Neural cell (in vitro differentiated cells): ENCODE measurements around the gene IL20RA. TPM values are rescaled to one million over a fixed set of nuclear protein-coding genes. Genes with fewer than 3 reads are reported as not detected.

ENCODE experiments used
- H2AFZ ChIP-seq: fragments of 200-600, 300-800 bp; sonication (generic), shearing (Covaris generic); 2 replicates; pipeline ENCODE4 v1.6.0; 2014; ENCODE audit warnings: low read depth, mild to moderate bottlenecking, antibody characterized with exemption, low read length, moderate library complexity
- H3F3A ChIP-seq: fragments of 200-600 bp; shearing (Covaris generic); 2 replicates; pipeline ENCODE4 v1.6.1; 2016; ENCODE audit warnings: mild to moderate bottlenecking, moderate library complexity, mixed read lengths, antibody characterized with exemption, low read length; ENCODE audit not compliant: insufficient read depth, poor library complexity, severe bottlenecking
- H3K27ac ChIP-seq: fragments of 200-600, 300-800 bp; sonication (generic), shearing (Covaris generic); 2 replicates; pipeline ENCODE4 v1.5.1; 2014; ENCODE audit warnings: mild to moderate bottlenecking, low read length, moderate library complexity
- H3K27me3 ChIP-seq: fragments of 300-800, 200-600 bp; sonication (generic), shearing (Covaris generic); 2 replicates; pipeline ENCODE4 v1.6.0; 2014; ENCODE audit warnings: mild to moderate bottlenecking, low read depth, low read length, moderate library complexity; ENCODE audit not compliant: insufficient read depth
- H3K36me3 ChIP-seq: fragments of 300-800, 200-600 bp; sonication (generic), shearing (Covaris generic); 2 replicates; pipeline ENCODE4 v1.5.1; 2014; ENCODE audit warnings: mild to moderate bottlenecking, antibody characterized with exemption, low read length, moderate library complexity; ENCODE audit not compliant: insufficient read depth
- H3K4me2 ChIP-seq: fragments of 300-800, 200-600 bp; sonication (generic), shearing (Covaris generic); 2 replicates; pipeline ENCODE4 v1.6.0; 2014; ENCODE audit warnings: mild to moderate bottlenecking, low read length
- H3K4me3 ChIP-seq: fragments of 300-800, 200-600 bp; sonication (generic), shearing (Covaris generic); 2 replicates; pipeline ENCODE4 v1.5.1; 2014; ENCODE audit warnings: mild to moderate bottlenecking, low read length, moderate library complexity
- H3K79me2 ChIP-seq: fragments of 200-600 bp; shearing (Covaris generic); replicated peaks from 2 replicates; pipeline ENCODE4 v1.6.0; 2014; ENCODE audit warnings: mild to moderate bottlenecking, low read length, moderate library complexity; ENCODE audit not compliant: insufficient read depth
- H3K9ac ChIP-seq: fragments of 300-800, 200-600 bp; sonication (generic), shearing (Covaris generic); 2 replicates; pipeline ENCODE4 v1.6.1; 2016; ENCODE audit warnings: mild to moderate bottlenecking, low read length, mixed read lengths
- H3K9me2 ChIP-seq: fragments of 200-600 bp; shearing (Covaris generic); 2 replicates; pipeline ENCODE4 v1.6.1; 2016; ENCODE audit warnings: mild to moderate bottlenecking, low read length, mixed read lengths; ENCODE audit not compliant: insufficient read depth
- H3K9me3 ChIP-seq: fragments of 200-600, 300-800 bp; sonication (generic), shearing (Covaris generic); 2 replicates; pipeline ENCODE4 v1.6.1; 2016; ENCODE audit warnings: mild to moderate bottlenecking, mixed run types, low read length, moderate library complexity, mixed read lengths
- H4K20me1 ChIP-seq: fragments of 200-600 bp; shearing (Covaris generic); 2 replicates; pipeline ENCODE4 v1.6.1; 2016; ENCODE audit warnings: mild to moderate bottlenecking, mixed run types; ENCODE audit not compliant: insufficient read depth
- EP300 ChIP-seq: fragments of 450-650 bp; conservative IDR thresholded peaks from 2 replicates; pipeline ENCODE4 v1.6.1; 2014; ENCODE audit warnings: antibody characterized with exemption, mild to moderate bottlenecking, moderate library complexity; ENCODE audit not compliant: poor library complexity, severe bottlenecking
- EZH2 ChIP-seq: fragments of 200-600, 300-800 bp; shearing (Covaris generic), sonication (generic); IDR thresholded peaks from 2 replicates; pipeline ENCODE4 v1.6.1; 2014; ENCODE audit warnings: antibody characterized with exemption, low read length, borderline replicate concordance, mild to moderate bottlenecking; ENCODE audit not compliant: insufficient read depth, poor library complexity, severe bottlenecking
- MXI1 ChIP-seq: fragments of 450-650 bp; conservative IDR thresholded peaks from 2 replicates; pipeline ENCODE4 v1.6.1; 2014; ENCODE audit warnings: antibody characterized with exemption, mild to moderate bottlenecking; ENCODE audit not compliant: poor library complexity, severe bottlenecking
- POLR2AphosphoS5 ChIP-seq: IDR thresholded peaks from 2 replicates; pipeline ENCODE4 v1.6.1; 2012
- RAD21 ChIP-seq: fragments of 450-650 bp; conservative IDR thresholded peaks from 2 replicates; pipeline ENCODE4 v1.6.1; 2014; ENCODE audit warnings: antibody characterized with exemption, mild to moderate bottlenecking, moderate library complexity
- SMC3 ChIP-seq: fragments of 450-650 bp; conservative IDR thresholded peaks from 2 replicates; pipeline ENCODE4 v1.6.1; 2014; ENCODE audit warnings: antibody characterized with exemption, mild to moderate bottlenecking, moderate library complexity; ENCODE audit not compliant: poor library complexity
- TAF1 ChIP-seq: IDR thresholded peaks from 2 replicates; pipeline ENCODE4 v1.6.1; 2012; ENCODE audit warnings: low read depth
- polyA plus RNA-seq: library from polyadenylated mRNA; depleted of rRNA; stranded (reverse); fragments of >200 nt; gene quantifications from 2 replicates; pipeline ENCODE4 v1.2.3, GENCODE V29; 2014
- TF ChIP-seq, protein P1 (sequence below): fragments of 450-650 bp; IDR thresholded peaks from 2 replicates; pipeline ENCODE4 v1.5.1; 2014; ENCODE audit warnings: antibody characterized with exemption, mild to moderate bottlenecking, moderate library complexity; ENCODE audit not compliant: poor library complexity, severe bottlenecking
- TF ChIP-seq, protein P2 (sequence below): IDR thresholded peaks from 2 replicates; pipeline ENCODE4 v1.6.1; 2012; ENCODE audit warnings: borderline replicate concordance

Gene IL20RA
- polyA plus RNA-seq, 1 donor from 2014 or later, result not detected

DNA sequence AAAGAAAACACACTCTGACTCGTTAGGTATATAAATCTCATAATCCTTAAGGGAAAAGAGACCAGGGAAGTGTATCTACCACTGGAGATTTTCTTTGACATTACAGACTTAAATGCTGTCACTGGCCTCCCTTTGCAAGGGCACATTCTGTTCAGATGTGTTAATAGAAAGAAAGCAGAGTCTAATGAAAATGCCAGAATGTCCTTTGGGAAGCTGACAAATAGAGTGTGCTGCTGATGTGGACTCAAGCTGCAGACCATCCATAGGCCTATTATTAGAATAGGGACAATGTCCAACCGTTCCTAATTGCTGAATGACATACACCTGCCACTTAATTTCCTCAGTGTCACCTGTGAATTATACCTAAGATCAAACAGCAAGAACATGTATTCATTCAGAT is 81.5 kb downstream of the IL20RA start:
- H3K9ac ChIP-seq, result no peak overlapping the region
- H3K4me3 ChIP-seq, result no peak overlapping the region
- no peaks in the 10 kb centered on the region for H3K36me3 ChIP-seq
- no peak overlapping the region for H2AFZ ChIP-seq
- no peaks in the 10 kb centered on the region for H3K79me2 ChIP-seq
- H4K20me1 ChIP-seq, result no peaks in the 10 kb centered on the region
- H3K27me3 ChIP-seq, result no peaks in the 10 kb centered on the region
- H3K4me2 ChIP-seq, result no peak overlapping the region
- TF ChIP-seq, protein P1, sequence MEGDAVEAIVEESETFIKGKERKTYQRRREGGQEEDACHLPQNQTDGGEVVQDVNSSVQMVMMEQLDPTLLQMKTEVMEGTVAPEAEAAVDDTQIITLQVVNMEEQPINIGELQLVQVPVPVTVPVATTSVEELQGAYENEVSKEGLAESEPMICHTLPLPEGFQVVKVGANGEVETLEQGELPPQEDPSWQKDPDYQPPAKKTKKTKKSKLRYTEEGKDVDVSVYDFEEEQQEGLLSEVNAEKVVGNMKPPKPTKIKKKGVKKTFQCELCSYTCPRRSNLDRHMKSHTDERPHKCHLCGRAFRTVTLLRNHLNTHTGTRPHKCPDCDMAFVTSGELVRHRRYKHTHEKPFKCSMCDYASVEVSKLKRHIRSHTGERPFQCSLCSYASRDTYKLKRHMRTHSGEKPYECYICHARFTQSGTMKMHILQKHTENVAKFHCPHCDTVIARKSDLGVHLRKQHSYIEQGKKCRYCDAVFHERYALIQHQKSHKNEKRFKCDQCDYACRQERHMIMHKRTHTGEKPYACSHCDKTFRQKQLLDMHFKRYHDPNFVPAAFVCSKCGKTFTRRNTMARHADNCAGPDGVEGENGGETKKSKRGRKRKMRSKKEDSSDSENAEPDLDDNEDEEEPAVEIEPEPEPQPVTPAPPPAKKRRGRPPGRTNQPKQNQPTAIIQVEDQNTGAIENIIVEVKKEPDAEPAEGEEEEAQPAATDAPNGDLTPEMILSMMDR, result no peak
- no peak for TF ChIP-seq RAD21
- TF ChIP-seq POLR2AphosphoS5, result no peak
- no peak for TF ChIP-seq MXI1
- TF ChIP-seq, protein P2, sequence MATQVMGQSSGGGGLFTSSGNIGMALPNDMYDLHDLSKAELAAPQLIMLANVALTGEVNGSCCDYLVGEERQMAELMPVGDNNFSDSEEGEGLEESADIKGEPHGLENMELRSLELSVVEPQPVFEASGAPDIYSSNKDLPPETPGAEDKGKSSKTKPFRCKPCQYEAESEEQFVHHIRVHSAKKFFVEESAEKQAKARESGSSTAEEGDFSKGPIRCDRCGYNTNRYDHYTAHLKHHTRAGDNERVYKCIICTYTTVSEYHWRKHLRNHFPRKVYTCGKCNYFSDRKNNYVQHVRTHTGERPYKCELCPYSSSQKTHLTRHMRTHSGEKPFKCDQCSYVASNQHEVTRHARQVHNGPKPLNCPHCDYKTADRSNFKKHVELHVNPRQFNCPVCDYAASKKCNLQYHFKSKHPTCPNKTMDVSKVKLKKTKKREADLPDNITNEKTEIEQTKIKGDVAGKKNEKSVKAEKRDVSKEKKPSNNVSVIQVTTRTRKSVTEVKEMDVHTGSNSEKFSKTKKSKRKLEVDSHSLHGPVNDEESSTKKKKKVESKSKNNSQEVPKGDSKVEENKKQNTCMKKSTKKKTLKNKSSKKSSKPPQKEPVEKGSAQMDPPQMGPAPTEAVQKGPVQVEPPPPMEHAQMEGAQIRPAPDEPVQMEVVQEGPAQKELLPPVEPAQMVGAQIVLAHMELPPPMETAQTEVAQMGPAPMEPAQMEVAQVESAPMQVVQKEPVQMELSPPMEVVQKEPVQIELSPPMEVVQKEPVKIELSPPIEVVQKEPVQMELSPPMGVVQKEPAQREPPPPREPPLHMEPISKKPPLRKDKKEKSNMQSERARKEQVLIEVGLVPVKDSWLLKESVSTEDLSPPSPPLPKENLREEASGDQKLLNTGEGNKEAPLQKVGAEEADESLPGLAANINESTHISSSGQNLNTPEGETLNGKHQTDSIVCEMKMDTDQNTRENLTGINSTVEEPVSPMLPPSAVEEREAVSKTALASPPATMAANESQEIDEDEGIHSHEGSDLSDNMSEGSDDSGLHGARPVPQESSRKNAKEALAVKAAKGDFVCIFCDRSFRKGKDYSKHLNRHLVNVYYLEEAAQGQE, result no peak
- no peak for TF ChIP-seq EP300
- no peak for TF ChIP-seq TAF1
- TF ChIP-seq SMC3, result no peak
- no peak for TF ChIP-seq EZH2
- H3K9me3 ChIP-seq, result no peaks in the 10 kb centered on the region
- H3F3A ChIP-seq, result no peaks in the 10 kb centered on the region
- no peaks in the 10 kb centered on the region for H3K9me2 ChIP-seq
- no peak overlapping the region for H3K27ac ChIP-seq

DNA sequence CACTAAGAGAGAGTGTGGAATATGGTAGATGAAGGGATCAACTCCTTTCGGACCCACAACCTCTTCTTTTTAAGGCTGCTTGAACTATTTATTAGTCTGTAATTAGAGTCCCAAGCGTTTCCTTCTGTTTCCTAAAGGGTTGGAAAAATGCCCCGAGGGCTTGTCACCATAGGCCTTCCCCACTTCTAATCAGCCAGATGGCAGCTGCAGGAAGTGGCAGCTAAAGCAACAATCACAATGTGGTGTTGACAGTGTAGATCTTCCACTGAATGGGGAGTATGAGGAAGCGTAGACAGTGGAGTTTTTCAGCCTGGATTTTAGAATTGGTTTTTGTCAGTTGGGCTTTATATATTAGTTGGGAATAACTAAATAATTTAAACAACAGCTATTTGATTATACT is 82.1 kb downstream of the IL20RA start:
- H3F3A ChIP-seq, result no peaks in the 10 kb centered on the region
- no peaks in the 10 kb centered on the region for H3K79me2 ChIP-seq
- H4K20me1 ChIP-seq, result no peaks in the 10 kb centered on the region
- H2AFZ ChIP-seq, result no peak overlapping the region
- TF ChIP-seq POLR2AphosphoS5 (no peak), EP300 (no peak), TAF1 (no peak), EZH2 (no peak), SMC3 (no peak), RAD21 (no peak), MXI1 (no peak)
- TF ChIP-seq, protein P1, result no peak
- TF ChIP-seq, protein P2, result no peak
- H3K36me3 ChIP-seq, result no peaks in the 10 kb centered on the region
- H3K4me2 ChIP-seq, result no peak overlapping the region
- no peaks in the 10 kb centered on the region for H3K9me3 ChIP-seq
- H3K9me2 ChIP-seq, result no peaks in the 10 kb centered on the region
- H3K4me3 ChIP-seq, result no peak overlapping the region
- no peak overlapping the region for H3K27ac ChIP-seq
- no peaks in the 10 kb centered on the region for H3K27me3 ChIP-seq
- H3K9ac ChIP-seq, result no peak overlapping the region
